Measurements from ENCODE around the gene THRB.

THRB gene

DNA sequence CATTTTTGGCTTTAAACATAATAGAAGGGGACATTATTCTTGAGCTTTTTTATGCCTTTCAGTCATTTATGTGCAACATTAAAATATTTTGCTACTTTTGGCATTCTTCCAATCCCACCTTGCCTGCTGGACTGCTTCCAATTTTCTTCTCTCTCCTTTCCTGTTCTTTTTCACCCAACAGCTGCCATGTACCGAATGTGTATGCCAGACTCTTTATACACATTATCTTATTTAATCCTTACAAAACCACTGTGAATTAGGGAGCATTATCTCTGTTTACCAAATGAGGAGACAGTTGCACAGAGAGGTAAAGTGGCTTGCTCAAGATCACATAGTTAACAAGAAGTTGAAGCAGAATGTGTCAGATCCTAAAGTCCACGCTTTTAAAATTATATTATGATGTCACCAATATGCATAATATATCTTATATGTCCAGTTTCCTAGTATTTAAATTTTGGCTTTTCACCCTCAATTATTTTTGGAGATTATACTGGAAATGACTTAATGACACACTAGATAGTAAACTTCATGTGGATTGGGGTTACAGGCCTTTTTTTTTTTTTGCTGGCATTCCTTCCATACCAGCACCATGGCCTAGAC, 231.5 kb downstream of the THRB start:
- DNase-seq (ENCODE audit: low read depth): no peak

DNA sequence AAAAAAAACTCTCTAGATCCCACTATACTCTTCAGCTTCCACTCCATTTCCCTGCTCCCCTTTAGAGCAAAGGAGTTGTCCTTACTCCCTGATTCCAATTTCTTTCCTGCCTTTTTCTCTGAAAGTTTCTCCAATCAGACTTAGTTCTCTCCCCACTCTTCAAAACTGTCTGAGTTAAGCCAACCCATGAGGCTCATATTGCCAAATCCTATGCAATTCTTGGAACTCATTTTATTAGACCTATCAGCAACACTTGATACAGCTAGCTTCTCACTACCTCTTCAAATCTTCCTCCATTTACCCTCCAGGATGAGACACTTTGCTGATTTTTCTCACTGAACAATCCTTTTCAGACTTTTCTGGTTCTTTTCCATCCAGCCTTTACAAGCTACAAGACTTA, 233.1 kb downstream of the THRB start:
- no peak for DNase-seq (ENCODE audit: low read depth)

DNA sequence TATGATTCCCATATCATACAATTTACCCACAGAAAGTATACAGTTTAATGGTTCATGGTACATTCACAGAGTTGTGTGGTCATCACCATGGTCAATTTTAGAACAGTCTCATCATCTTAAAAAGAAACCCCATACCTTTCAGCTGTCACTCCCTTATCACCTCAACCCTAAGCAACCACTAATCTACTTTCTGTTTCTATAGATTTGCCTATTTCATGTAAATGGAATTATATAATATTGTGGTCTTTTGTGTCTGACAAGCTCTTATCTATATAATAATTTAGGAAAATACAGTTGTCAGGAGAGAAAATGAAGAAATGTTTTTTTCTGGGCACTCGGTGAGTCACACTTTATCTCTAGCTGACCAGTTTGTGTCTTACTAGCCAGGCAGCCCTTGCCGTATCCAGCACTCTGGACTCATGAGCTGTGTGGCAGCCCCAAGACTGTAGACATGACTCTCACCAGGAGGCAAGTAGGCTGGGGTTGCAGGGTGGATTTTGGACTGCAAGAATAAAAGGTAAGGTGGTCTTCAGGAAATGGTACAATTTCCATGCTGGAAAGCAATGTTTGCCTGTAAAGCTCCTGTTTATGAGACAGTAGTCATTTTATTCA, 234.6 kb downstream of the THRB start:
- no peak for DNase-seq (ENCODE audit: low read depth)

DNA sequence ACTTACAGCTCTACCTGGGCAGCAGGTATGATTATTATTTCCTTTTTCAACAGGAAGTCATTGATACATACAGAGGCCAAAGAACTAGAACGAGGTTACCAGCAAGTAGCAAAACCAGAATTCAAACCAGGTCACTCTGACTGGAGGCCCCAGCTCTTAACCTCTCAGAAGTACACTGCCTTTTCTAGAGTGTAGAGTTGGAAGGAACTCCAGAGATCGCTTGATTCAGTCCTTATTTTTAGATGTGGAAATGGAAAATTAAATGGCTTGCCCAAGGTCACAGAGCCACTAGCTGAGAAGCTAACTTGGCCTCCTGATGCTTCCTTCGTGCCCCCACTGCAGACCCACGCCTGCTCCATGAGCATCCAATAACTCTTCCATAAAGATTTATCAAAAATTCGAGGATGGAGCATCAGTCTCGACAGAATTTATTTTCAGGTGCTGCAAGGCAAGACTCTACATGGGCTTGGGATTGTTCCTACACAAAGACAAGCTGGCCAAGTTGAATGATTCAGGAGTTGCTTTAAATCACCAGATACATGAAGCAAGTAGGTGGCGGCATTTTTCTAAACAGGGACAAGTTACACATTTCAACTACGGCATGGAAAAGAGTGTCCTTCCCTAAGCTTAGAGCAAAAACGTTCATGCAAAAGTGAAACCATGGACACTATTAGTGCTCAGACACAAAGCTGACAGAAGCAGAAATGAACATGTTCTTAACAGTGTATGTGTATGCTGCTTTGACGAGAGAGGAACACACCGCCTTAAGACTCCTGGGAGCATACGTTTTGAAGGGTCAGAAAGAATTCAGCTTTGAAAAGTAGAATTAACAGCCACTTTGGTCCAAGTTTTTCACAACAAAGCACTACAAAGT, 235.7 kb downstream of the THRB start:
- DNase-seq (ENCODE audit: low read depth): no peak

DNA sequence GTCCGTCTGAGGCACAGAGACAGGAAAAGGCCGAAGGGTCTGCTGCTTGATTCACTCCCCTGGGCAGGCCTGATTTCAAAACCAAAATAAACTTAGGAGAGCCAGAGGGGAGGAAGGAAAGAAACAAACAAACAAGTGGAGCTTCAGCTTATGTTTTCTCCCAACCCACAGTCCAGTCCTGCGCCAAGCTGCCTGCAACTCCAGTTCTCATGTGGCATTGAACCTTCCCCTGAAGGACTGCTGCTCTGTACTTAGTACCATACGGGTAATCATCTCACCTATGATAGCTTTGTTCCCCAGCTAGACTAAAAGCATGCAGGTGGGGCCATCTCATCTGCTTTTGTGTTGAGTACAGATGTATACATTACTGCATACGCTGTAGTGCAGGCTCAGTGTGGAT, 236.4 kb downstream of the THRB start:
- DNase-seq (ENCODE audit: low read depth): no peak

DNA sequence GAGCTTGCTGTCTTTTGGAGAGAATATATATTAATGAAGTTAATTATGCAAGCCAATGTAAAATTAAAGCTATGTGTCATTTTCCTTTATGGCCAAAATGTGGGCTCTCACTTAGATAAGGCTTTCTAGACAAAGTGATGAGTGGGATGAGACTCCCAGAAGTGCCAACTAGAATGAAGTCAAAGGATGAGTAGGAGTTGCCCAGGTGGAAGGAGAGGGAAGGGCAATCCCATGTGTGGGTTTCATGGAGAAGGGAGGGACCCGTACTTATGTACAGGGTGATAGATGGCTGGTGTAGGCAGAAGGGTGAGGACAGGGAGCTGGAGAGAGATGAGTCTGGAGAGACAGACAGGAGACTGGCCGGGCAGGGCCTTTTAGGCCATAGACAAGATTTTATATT, 239.2 kb downstream of the THRB start:
- DNase-seq (ENCODE audit: low read depth): no peak

DNA sequence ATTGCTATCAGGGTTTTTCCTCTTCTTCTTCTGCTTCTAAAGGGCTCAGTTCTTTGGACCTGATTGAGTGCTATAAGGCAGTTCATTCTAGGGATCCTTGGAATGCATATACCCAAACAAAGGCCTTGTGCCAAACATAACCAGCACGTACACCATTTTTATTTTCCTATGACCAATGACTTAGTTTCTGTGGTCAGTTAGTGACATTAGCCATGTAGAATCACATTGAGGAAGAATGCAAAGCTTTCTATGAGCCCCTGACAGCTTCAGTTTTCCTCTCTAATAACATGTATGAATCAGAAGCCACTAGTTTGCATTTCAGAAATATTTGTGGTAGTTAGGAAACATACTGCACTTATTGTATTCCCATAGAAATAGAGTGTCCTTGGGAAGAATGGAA, 240.0 kb downstream of the THRB start:
- DNase-seq (ENCODE audit: low read depth): peak; percentile 80

DNA sequence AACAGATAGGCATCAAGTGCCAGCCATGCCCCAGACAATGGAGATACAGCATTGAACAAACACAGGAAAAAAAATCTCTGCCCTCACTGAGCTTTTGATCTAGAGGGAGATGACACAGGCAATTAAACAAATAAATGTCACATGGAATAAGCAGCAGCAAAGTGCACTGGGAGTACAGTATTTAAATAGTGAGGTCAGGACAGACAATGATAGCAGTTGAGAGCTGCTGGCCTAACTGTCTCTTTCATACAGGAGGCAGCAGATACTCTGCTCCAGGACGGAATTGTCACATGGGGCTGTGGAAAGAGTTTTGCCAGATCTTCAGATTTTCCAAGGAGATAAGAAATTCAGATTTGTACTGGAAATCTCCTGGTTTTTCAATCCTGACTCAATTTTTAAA, 241.3 kb downstream of the THRB start:
- no peak for DNase-seq (ENCODE audit: low read depth)

DNA sequence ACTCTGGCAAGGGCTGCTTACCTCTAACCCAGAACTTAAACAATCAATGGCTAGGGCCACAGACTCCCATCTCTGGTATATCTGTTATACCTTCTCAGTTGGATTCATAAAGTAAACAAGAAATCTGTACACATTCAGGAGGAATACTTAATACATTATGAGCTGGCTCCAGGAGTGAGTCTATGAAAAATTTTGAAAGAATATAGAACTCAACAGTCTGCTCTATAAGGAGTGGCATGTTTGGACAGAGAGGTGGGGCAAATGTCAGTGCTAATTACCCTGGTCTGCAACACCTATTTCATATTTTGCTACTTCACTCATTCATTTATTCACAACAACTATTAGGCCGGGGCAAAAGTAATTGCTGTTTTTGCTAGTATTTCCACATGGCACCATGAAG, 245.1 kb downstream of the THRB start:
- no peak for DNase-seq (ENCODE audit: low read depth)

DNA sequence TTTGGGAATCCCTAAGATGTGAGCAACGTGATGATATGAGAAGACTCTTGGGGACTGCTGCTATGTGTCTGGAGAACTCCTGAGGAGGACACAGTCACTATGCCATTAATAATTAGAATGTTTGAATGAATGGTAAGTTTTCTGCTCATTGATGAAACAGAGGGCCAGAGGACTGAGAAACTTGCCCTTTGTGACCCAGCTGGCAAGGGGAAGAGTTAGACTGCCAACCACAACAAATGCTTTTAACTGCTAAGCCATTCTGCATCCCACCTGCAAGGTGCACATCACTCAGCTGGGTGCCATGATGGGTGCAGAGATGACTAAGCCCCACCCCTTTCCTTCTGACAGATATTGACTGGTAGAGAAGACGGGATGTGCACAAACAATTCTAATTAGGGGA, 249.6 kb downstream of the THRB start:
- DNase-seq (ENCODE audit: low read depth): no peak

DNA sequence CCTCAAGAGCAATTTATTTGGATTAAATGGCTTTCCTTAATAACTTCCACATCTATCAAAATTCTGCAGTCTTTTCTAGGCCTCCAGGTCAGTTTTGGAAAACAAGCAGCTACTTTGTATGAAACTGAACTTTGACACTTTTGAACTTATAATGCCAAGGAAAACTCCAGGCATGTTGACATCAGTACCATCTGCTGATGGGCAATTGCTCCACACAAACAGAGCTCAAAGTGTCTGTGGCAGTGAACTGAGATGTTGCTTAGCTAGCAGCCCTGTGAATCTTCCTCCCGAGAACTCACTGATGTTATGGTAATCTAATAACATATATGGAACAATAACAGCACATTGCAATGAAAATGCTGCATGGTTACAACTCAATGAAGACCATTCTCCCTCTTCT, 250.2 kb downstream of the THRB start:
- no peak for DNase-seq (ENCODE audit: low read depth)

DNA sequence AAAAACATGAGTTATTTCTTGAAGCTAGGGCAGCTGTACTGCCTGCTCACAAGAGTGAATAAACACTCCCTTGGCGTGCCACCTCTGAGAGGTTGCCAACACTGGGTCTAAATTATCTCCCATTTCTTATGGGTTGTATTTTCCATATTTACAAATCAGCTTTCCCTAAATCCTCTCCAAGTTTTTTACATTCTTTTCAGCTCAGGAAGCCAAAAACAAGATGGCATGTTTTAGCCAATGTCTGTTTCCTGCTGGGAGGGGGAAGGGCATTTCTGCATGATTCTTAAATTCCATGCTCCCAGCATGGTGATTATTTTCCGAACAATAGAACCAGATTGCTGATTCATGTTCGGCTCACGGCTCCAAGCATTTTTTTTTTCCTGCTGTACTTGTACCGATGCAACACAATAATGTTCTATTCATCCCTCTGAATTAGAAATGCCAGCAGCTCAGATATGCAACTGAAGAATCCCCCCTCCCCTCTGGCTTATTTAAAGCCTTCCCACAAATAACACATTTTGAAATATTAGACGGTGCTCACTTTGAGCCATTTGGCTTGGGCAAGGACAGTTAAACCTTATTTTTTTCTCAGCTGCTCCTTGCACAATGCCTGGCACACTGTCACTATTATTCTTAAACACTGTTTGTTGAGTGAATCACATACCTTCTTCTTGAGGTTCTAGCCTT, 252.5 kb downstream of the THRB start:
- DNase-seq (ENCODE audit: low read depth): peak; percentile 81

DNA sequence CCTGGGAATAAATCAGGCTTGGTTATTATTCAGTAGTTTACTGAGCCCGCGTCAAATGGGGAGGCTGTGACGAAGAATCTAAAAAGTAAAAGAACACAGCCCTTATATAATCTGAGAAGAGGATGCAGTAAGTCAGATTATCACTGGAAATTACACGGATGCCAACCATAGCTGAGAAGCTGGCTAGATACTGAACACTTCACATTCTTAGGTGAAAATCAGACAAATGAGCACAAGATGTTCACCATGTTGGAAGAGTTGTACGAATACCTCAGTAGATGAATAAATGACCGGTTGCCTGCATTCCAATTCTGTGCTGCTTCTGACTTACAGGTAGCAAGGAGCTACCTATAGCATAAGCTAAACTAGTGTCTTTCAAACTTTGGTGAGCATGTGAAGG, 254.3 kb downstream of the THRB start:
- no peak for DNase-seq (ENCODE audit: low read depth)

DNA sequence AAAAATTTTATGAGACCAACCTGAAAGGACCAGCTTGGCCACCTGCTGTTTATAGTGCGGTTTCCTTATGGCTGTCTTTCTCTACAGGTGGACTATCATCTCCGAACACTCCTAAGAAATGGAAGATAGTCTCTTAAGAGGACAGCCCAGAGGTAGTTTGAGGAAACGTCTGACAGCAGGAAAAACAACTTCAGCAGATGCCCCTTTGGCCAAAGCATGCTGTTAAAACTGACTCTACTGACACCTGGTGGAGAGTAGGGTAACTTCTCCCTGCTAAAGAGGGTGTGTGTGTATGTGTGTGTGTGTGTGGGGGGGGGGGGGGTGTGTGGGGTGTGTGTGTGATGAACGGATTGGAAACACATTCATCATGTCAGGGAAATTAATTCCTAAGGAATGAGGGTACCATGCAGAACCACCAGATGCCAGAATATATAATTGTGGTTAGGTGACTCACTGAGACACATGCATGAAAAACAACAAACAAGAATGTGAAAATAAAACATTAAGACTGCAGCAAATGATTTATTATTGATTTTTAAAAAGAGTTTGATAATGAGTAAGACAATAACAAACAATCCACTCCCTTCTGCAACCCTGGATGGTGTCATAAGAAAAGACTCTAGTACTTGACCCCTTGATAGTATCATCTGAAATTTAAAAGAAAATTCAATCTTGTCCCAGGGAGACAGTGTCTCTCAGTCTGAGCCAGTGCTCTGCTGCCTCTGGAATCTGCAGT, 256.5 kb downstream of the THRB start:
- DNase-seq (ENCODE audit: low read depth): peak; percentile 95

DNA sequence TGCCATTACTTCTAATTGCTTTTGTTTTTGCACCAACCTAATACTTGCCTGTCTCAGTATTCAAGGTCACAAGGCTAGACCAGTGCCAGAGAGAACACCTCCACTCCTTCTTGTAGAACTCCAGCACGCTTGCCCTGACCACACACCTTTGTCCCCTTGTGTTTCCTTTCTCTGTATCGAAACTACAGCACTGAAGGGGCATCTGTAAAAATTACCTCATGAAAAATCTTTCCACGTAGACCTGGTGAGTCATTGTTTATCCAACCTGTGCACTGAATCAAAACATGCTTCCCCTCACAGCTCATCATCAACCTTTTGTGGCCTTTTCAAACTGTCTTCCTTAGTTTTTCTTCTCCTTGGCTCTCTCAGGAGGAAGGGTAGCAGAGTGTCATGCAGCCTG, 259.5 kb downstream of the THRB start:
- no peak for DNase-seq (ENCODE audit: low read depth)

DNA sequence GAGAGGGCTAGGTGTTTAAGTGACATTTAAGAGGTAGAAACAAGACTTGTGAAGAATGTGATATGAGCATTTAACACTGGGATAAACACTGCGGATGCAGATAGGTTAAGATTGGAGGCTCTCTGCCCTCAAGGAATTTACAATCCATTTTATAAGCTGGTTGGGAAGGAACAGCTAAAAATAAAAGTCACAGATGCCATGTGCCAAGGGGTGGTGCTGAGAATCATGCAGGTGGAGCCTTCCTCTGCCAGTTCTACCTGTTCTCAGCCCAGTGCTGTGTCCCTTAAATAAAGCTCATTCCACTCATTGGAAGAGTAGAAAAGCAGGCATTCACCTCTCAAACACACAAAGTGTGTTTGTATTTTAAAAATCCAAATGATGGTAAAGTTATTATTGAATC, 261.9 kb downstream of the THRB start:
- DNase-seq (ENCODE audit: low read depth): no peak

DNA sequence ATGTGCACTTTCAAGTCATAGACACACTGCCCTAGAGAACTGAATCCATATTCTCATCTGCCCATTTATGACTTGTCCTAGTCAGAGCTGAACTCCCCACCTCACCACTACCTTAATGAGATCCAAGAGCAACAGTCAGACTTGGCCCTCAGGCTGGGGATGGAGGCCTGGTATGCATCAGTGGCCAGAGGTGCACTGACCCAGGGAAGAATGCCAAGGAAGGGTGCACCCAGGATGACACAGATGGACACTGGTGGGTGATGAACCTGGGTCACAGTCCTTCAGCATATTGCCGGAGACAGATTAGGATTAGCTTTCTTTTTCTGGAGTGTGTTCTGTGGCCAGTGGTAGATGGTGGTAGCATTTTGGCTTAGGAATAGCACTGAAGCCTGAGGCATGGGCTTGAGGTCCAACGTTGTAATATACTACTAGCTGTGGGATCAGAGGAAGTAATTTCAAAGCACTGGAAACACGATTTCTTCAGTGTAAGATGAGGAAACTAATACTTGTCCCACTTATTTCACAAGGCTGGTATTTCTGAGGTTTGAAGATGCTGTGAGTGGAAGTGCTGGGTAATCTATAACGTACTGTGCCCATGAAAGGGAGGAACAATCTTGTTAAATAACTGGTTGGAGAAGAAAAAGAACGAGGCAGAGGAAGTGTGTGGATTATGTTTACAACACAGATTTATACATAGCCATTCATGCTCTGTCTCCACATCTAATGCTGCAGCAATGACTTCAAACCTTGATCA, 265.0 kb downstream of the THRB start:
- DNase-seq (ENCODE audit: low read depth): no peak

DNA sequence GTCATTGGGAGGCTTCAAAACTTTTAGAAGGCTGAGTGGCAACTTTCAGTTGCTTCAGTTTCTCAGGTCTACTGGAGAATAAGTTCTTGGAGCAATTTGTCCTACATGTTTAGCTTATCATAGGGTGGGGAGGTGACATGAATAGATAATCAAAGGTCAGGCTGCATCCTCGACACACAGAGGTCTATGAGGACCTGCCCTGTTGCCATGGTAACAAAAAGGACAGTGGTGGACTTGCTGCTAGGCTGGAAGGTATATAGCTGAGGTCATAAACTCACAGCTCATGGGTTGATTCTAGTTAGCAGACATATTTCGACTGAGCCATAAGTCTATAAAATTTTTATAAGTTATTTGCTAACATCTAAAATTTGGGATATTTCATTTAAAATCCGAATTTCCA, 267.0 kb downstream of the THRB start:
- DNase-seq (ENCODE audit: low read depth): no peak

DNA sequence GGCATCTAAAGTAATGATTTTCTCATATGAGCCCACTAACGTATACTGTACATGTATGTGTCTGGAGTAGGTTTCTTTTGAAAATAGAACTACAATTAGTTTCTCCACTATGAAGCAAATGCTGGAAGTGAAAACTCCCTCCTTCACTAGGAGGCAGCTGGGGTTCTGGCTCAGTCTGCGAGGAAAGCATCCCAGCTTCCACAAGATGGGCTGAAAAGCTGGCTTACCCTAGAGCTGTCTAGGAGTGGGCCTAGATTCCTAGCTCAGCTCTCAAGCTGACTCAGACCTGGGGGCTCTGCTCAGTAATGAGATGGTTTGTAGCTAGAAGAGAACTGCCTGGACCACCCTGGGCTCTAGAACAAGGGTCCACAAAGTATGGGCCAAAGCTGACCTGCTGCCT, 268.3 kb downstream of the THRB start:
- DNase-seq (ENCODE audit: low read depth): no peak

DNA sequence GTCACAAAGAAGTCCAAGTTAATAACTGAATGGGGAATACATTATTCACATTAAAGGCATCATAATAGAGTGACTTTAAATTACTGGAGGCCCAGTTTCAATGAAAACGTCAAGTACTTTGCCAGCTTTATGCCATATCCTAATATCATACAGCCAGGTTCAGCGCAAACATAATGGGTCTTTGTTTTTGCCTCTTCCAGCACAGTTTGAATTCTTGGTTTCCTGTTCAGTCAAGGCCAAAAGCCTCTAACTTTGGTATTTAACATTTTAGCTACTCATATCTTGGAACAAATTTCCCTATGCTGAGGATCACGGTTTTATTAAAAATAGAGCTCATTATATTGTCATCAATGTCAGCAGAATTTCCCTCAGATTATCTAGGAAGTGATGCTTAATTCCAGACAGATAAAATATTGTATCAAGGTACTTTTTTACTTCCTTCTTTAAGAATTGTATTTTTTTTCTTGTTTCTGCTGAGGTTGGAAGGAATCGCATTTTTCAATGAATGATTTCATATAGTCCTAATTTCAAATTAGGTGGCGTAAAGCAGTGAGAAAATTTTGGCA, 269.2 kb downstream of the THRB start:
- DNase-seq (ENCODE audit: low read depth): no peak

Measured in HS-5 (cell line).